Superior temporal gyrus (tissue), 1 donor: ENCODE data around the gene MAD2L2.

Source experiments
- DNase-seq: peaks from one replicate; pipeline ENCODE4 v3.0.0-alpha.2; 2016; ENCODE audit errors: extremely low spot score

Gene MAD2L2

DNA sequence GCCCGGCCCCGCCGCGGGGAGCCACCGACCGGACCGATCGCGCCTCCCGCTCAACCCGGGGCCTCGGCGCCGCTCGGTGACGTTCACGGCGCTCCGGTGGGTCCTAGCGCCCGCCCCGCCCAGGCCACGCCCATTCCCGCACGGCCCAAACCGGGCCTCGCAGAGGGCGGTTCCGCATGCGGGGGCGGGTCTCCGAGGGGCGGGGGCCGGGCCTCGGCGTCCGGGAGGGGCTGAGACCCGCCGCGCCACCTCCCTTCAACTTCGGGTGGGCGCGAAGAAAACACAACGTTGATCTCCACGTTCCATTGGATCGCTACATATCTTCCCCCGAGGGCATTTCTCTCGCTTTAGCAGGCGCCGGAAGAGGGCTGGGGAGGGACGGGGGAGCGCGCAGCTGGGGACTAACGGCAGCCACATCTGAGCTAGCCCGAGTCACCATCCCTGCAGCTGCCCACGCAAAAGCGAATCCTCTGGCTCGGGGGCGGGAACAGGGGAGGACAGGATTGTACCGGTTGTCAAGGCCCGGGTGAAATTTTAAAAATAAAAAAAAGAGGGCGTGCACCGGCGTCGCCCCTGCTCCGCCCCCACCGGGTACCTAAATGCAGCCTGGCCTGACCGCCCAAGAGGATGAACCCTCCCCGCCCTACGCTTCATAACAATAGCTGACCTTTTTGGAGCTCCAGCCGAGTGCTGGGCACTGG lies at the start of gene MAD2L2:
TSS of gene MAD2L2 (minus strand) at position 78 of the 701 bp plus-strand sequence. CDS start 547 bp downstream, outside the sequence.
- DNase-seq: peak; percentile 80

DNA sequence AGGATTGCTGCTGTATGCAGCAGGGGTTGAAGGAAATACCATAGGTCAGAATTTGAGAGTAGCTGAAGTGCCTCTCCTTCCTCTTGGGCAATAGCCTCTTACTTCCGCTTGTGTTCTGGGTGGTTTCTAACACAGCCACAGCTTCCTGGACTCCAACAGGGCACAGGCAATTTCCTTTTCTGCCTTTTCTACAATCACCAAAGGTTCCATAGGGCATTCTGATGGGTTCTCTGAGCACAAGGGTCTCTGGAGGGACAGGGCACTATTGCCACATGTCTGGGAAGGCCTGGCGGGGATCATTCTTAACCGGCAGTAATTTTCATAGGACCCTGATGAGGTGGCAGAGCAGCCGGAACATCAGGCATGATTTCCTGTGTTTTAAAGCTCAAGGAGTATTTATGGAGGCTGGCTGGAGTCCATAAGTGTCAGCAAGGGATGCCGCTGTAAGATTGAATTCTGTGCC lies 49.5 kb upstream of the MAD2L2 start:
- peak; percentile 35 for DNase-seq

DNA sequence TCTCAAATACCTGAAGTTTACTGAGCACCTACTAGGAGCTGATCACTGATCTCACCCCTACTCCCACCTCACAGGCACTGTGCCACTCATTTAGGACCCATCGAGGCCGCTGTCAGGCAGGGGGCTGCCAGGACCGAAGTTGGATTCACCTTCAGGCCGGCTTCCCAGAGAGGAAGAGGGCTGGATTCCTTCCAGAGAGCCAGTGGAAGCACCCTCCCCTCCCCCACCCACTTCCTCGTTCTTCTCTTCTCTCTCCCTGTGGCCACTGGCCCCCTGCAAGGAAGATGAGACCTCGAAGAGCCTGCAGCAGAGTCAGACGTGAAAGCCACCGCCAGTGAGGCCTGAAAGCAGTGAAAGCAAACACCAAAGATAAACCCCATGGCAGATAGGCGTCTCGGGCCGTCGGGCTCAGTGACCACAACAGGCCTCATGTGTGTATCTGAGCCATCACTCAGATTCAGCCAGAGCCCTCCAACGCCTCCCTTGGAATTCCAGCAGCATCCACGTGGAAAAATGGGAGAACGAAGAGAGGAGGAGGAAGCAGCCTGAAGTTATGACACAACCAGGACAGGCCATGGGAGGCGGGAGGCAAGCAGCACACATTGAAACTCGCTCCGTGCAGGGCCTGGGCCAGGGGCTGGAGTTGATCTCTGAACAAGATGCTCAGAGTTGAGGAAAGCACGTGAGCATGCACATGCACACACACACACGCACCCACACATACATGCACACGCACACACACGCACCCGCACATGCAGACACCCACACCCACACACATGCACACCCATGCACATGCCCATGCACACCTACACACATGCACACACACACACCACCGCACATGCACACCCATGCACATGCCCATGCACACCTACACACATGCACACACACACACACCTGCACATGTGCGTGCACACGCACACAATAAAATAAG lies 48.8 kb upstream of the MAD2L2 start:
- DNase-seq: no peak

DNA sequence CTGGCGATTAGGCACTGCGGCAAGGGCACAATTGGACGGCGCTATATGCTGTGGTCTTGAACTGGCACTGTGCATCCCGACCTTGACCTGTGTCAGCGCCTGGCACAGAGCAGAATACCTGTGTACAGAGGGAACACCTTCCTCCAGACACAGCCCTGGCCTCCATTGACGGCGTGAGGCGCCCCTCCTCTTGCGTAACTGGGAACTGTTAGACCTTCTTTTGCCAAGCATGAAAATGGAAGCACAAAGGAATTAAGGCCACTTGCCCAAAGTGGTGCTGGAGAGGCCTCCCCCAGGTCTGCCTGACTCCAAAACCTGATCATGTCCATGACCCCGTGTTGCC lies 48.2 kb upstream of the MAD2L2 start:
- DNase-seq: no peak

DNA sequence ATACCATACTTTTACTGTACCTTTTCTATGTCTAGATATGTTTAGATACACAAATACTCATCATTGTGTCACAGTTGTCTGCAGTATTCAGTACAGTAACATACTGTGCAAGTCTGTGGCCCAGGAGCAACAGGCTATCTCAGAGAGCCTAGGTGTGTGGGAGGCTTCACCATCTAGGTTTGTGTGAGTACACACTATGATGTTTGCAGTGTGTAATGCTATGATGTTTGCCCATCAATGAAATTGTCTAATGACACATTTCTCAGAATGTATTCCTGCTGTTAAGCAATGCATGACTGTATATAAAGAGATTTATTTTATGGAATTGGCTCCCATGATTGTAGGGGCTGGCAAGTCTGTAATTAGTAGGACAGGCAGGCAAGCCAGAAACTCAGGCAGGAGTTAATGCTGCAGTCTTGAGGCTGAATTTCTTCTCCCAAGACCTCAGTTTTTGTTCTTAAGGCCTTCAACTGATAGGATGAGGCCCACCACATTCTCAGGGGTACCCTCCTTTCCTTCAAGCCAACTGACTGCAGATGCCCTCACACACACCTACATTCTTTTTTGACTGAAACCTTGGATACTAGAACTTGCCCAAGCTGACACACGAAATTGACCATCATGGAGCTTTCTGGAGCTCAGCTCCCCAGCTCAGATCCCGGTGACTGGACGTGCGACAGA lies 47.3 kb upstream of the MAD2L2 start:
- DNase-seq: no peak

DNA sequence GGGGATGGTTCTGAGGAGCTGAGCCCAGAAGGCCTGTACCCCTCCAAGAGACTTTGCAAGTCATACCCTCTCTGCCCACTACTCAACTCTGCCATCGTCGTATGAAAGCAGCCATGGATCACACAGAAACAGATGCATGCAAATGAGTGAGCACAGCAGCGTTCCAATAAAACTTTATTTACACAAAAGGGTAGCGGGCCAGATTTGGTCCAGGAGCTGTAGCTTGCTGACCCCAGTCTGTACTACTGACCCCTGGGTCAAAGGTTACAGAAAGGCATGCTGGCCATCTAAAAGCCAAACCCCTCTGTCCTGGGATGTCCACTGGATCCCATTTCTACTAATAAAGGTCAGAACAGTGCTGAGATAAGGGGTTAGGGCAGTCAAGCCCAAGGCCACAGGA lies 46.2 kb upstream of the MAD2L2 start:
- no peak for DNase-seq

DNA sequence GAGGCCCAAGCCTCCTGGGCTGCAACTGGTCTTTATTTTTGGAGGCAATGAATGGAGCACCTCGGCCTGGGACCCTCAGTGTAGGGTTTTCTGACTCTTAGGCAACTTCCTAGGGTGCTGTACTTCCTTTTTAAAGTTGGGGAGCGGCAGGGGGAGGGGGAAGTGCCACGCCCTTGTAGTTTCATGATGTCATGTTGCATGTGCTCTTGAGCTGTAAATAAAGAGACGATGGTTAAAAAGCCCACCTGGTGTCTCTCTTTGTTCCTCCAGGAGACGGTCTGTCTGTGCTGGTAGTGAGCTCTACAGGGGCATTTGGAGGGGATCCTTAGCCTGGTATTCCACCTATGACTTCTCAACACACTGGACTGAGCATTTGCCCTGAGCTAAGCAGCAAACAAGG lies 44.7 kb upstream of the MAD2L2 start:
- DNase-seq: no peak

DNA sequence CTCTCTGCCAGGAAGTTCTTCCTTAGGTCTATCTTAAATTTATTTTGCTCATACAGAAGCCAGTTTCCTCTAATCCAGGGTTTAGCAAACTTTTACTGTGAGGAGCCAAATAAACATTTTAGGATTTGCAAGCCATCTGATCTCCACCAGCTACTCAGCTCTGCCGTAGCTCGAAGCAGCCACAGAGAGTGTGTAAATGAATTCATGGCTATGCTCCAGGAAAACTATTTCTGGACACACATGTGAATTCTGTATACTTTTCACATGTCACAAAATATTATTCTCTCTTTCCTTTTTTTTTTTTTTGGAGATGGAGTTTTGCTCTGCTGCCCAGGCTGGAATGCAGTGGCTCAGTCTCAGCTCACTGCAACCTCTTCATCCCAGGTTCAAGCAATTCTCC lies 41.6 kb upstream of the MAD2L2 start:
- DNase-seq: no peak

DNA sequence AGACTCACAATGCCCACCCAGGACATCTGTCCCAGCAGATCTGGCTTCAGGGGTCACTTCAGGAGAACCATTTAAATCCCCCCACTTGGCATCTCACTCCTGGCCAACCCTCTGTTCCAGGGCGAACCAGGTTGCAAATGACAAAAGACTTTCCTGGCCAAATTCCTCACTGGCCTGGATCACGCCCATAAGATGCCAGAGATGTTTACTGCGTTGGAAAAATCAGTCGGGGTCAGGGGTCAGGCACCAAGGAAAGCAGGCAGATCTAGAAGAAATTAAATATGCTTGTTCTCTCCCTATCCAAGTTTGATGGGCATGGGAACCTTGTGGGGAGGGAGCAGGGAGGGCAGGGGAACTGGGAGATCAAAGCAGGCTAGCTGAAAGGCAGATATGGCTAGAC lies 40.4 kb upstream of the MAD2L2 start:
- no peak for DNase-seq

DNA sequence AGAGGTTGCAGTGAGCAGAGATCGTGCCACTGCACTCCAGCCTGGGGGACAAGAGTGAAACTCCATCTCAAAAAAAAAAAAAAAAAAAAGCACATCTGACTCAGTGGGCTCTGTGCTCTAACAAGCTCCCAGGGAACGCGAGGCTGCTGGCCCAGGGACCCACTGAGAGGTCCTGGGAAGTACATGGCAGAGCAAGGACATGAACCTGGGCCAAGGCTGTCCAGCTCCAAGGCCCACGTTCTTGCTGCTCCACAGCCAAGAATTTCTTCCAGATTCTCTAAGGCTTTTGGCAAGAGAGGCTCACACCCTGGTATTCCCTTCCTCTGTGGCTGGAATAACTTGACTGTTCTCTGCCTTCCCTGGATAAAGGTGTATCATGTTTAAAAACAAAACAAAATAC lies 39.6 kb upstream of the MAD2L2 start:
- DNase-seq: no peak

DNA sequence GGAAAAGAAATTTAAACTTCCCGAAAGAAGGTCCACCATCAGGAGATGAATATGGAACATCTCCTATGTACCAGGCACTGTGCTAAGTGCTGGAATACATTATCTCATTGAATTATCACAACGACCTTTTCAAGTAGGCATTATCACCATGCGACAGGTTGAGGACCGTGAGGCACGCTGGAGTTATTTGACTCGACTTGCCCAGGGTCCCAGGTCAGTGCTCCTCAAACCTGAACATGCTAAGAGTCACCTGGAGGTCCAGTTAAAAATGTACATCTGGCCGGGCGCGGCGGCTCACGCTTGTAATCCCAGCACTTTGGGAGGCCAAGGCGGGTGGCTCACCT lies 39.1 kb upstream of the MAD2L2 start:
- DNase-seq: no peak

DNA sequence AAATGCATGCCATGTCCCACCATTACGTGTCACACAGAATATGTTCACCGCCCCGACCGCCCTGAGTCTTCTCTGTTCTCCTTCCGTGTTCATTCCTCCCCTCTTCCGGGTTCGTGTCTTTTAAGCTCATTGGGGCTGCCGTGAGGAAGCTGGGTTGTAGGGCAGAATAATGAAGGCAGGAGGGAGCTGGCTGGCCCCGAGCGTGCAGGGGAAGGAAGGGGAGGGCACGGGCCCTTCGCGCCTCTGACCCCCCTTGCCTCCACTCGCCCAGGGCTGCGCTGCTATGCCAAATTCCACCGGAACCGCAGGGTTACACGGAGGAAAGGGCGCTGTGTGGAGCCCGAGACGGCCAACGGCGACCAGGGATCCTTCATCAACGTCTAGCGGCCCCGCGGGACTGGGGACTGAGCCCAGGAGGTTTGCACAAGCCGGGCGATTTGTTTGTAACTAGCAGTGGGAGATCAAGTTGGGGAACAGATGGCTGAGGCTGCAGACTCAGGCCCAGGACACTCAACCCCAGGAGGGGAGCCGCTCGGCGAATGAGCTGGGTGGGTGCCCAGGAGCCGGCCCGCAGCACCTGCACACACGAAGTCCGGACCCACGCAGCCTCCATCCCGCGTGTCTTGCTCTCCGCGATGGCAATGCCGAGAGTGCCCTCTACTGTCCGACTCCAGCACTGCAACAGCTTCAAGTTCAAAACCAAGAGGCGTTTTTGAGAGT lies 38.5 kb upstream of the MAD2L2 start:
- DNase-seq: peak; percentile 93

DNA sequence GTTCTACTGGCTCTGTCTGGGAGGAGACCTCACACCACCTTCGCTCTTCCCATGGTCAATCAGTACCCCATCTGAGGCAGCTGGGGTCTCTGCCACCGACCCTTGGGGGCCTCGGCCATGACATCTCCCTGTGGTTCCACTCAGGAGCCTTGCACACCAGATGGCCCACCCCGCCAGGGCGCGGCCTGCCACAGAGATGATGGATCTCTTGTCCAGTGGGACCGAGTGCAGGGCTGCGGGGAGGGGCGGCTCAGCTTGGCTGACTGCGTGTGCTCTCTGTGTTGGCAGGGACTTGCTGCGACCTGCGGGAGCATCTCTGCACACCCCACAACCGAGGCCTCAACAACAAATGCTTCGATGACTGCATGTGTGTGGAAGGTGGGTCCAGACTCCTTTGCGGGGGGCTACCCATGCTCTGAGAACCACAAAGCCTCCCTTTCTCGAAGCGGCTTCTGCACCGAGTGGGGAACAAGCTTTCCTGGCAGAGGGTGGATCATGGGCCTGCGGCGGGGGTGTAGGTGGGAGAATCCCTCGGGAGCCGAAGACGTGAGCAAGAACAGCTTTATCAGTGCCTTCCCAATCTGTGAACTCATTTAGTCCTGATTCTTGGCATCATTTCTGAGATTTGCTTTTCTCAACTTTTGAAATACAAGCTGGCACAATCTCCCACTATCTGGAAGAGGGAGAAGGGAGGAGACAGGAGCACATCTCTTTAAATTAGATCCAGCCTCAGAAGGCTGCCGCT lies 34.1 kb upstream of the MAD2L2 start:
- DNase-seq: peak; percentile 68

DNA sequence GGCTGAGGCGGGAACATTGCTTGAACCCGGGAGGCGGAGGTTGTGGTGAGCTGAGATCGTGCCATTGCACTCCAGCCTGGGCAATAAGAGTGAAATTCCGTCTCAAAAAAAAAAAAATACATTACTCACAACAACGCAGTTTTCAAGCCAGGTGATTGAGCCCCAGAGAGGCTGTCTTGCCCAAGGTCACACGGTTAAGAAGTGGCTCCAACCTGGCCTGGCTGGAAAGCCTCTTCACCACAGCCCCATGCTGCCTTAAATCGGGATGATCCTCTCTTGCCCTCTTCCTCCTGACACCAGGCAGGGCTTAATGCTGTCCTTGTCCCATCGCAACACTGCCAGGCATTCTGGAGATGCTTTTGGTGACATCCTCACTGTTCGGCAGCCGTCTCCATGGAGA lies 32.1 kb upstream of the MAD2L2 start:
- no peak for DNase-seq

DNA sequence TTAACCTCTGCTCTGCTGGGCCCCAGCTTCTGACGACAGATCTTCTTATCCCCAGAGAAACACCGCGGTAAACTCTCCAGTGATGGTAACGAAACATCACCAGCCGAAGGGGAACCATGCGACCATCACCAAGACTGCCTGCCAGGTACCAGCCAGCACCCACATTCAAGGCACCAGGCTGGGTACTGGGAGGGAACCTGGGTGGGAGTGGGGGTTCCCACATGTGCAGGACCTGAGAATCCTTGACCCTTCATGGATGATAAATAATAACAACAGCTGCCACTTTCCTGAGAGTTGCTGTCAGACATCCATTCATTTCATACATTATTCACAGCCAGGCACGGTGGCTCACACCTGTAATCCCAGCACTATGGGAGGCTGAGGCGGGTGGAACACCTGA lies 31.3 kb upstream of the MAD2L2 start:
- DNase-seq: no peak

DNA sequence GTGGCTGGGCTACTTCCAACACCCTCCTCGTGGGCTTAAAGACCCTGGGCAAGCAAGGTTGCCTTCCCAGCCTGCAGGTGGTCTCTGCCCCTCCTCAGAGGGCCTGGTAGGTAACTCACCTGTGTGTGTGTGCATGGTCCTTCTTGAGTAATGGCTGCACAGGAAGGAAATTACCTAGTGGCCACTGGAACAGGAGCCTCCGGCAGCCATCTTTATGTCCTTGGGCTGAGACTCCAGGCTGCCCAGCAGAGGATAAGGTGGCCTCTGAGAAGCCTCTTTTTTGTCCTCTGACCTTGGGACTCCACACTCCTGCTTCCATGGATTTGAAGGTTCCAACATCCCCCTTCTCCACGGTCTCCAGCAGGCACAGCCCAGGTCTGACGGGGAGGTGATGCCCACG lies 30.5 kb upstream of the MAD2L2 start:
- DNase-seq: no peak

DNA sequence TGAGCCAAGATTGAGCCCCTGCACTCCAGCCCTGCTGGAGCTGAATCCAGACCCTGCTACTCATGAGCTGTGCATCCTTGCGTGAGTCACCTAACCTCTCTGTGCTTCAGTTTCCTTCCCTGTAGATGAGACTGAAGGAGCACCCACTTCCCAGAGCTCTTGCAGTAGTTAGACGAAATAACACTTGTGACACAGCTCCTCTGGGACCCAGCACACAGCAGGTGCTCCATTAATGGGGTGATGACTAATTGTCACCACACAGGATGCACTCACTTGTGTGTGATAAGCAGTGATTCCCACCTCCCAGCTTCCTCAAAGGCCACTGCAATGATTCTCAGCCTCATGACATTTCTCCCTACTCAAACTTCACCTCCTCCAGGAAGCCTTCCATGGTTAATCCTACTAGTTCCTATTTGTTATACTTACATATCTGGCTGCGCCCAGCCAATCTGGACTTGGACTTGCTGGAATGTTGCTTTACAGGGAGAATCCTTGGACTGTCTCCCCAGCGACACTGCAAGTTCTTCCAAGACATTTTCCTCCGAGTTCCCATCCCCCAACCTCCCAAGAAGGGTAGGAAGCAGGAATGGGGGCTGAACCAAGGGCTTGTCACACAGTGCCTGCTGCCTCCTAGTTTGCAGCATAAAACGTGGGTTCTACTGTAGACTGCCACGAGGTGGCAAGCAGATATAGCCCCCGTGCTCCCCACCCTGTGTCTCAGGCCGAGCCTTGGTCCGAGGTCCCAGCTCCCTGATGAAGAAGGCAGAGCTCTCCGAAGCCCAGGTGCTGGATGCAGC lies 27.8 kb upstream of the MAD2L2 start:
- no peak for DNase-seq

DNA sequence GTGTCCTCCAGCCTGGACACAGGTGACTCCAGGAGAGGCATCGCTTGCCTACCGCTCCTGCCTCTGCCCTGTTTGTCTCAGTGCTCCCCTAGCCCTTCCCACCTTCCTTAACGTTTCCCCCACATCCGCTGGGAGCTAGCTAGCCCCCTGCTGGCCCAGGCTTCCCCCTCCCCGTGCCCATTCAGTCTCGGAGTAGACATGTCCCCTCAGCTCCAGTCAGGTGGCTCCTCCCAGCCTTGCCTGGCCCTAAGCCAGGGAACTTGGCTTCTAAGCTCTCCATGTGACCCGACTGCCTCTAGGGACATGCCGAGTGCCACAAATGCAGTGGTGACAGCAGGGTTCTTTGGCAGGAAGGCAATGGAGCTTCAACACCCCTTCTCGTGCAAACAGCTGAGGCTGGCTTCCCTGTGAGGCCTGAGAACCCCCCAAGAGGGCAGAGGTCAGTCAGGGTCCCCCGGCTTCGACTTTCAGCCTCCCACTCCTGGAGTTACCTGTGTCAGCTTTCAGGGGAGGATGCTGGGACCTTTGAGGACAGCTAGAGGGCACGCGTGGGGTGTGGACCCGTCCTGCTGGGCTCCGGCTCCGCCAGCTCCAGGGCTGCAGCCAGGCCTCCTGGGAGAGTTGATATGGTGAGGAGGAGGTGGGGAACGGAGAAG lies 26.8 kb upstream of the MAD2L2 start:
- no peak for DNase-seq

DNA sequence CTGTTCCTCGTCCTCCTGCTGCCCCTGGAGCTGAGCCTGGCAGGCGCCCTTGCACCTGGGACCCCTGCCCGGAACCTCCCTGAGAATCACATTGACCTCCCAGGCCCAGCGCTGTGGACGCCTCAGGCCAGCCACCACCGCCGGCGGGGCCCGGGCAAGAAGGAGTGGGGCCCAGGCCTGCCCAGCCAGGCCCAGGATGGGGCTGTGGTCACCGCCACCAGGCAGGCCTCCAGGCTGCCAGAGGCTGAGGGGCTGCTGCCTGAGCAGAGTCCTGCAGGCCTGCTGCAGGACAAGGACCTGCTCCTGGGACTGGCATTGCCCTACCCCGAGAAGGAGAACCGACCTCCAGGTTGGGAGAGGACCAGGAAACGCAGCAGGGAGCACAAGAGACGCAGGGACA lies 25.3 kb upstream of the MAD2L2 start:
- no peak for DNase-seq

DNA sequence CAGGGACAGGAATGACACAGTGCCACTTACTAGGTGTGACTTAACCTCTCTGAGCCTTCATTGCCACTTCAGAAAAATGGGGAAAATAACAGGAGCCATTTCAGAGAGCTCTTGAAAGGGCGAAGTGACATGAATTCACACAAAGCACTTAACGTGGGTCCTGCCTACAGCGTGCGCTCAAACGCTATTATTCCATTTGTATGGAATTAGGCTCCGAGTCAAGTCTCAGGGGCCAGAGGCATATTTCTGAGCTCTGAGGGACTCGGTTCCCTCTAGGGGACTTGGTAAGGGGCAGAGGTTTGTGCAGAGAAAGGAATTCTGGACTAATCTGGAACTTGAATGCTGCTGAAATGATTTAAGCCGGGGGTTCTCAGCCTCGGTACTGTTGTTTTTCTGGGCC lies 24.6 kb upstream of the MAD2L2 start:
- DNase-seq: no peak
